Measurements from ENCODE around the gene WDR93.

WDR93 gene

DNA sequence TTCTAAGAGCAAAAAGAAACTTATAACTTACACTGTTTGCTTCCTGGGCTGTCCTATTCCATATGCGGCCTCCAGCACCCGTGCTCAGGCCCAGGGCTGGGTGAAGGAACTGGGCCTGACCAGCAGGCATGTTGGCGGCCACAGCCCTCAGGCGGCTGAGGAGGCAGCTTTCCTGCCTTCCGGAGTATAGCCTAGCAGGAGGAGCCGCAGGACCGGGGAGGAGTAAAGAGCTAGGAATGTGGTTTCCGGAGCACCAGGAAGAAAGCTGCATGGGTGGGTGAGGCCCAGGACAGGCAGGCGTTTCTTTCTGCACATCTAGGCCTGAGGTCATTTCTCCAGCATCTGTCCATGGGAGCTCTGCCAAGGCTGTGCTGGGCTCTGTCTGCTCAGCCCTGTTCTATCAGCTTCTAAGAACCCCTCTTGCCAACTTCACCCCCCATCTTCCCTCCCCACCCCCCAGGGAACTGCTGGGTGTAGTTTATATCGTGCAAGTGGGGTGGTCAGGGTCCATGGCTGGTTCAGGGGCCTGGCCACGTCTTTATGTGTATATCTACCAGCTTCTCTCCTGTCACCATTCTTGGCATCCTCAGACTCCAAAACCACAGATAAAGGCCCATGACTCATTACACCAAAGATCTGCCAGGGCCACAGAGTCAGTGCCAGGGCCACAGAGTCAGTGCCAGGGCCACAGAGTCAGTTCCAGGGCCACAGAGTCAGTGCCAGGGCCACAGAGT, 27.6 kb upstream of the WDR93 start:
- TF ChIP-seq FOXP2 (optimal IDR thresholded peaks at IDR 0.05; ENCODE audit: borderline replicate concordance, extremely low read depth, extremely low read length, insufficient read depth) (no peak), SIN3A (IDR thresholded peaks at IDR 0.05; ENCODE audit: borderline replicate concordance, insufficient read depth, low read length) (no peak), POLR2AphosphoS5 (IDR thresholded peaks at IDR 0.05; ENCODE audit: low read depth, low read length) (peak; percentile 89), TAF1 (IDR thresholded peaks at IDR 0.05; ENCODE audit: borderline replicate concordance, insufficient read depth, low read length) (no peak)
- TF ChIP-seq, protein P1, sequence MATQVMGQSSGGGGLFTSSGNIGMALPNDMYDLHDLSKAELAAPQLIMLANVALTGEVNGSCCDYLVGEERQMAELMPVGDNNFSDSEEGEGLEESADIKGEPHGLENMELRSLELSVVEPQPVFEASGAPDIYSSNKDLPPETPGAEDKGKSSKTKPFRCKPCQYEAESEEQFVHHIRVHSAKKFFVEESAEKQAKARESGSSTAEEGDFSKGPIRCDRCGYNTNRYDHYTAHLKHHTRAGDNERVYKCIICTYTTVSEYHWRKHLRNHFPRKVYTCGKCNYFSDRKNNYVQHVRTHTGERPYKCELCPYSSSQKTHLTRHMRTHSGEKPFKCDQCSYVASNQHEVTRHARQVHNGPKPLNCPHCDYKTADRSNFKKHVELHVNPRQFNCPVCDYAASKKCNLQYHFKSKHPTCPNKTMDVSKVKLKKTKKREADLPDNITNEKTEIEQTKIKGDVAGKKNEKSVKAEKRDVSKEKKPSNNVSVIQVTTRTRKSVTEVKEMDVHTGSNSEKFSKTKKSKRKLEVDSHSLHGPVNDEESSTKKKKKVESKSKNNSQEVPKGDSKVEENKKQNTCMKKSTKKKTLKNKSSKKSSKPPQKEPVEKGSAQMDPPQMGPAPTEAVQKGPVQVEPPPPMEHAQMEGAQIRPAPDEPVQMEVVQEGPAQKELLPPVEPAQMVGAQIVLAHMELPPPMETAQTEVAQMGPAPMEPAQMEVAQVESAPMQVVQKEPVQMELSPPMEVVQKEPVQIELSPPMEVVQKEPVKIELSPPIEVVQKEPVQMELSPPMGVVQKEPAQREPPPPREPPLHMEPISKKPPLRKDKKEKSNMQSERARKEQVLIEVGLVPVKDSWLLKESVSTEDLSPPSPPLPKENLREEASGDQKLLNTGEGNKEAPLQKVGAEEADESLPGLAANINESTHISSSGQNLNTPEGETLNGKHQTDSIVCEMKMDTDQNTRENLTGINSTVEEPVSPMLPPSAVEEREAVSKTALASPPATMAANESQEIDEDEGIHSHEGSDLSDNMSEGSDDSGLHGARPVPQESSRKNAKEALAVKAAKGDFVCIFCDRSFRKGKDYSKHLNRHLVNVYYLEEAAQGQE (IDR thresholded peaks at IDR 0.05; ENCODE audit: insufficient read depth in 1 of 2, low read depth in 2 of 2, low read length in 2 of 2), result peak in 1 of 2 experiments; percentile 34; a peak in 1 of 4 replicates

DNA sequence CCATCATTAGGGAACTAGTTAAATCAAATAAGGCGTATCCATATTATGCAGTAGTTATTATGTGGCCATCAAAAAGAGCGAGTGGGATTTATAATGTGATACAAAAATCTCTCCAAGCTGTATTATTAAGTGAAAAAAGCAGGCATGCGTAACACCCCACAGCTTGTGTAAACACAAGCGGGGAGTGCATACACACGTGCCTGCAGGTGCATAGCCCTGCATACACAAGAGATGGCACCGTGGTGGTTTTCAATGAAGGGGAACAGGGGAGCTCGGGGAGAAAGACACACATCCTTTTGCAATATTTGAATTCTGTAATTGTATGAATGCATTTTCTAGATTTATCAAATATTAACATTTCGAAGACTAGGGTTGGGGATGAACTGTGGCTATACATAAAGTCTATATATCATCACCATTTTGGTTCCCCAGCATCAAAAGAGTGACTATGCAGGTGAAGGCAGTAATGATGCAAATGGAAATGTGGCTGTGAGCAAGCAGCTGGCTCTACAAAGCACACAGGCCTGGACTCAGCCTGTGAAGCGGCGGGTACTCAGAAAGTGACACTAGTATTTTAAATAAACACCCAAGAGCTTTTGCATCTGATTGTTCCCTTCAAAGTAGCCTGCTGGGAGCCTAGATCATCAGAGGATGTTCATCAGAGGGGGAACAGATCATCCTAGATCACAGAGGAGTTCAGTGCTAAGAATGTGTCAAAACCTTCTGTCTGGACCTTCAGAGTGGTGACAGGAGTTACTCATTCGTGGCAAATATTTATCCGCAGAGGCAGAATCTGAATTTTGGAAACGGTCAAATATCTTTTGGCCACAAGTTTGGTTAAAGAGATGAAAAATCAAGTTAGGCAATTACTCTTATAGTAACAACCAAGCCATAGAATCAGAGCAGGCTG, 25.9 kb upstream of the WDR93 start:
- TF ChIP-seq SIN3A (IDR thresholded peaks at IDR 0.05; ENCODE audit: borderline replicate concordance, insufficient read depth, low read length), result no peak
- TF ChIP-seq, protein P1 (IDR thresholded peaks at IDR 0.05; ENCODE audit: insufficient read depth in 1 of 2, low read depth in 2 of 2, low read length in 2 of 2), result no peak
- TF ChIP-seq FOXP2 (optimal IDR thresholded peaks at IDR 0.05; ENCODE audit: borderline replicate concordance, extremely low read depth, extremely low read length, insufficient read depth), result no peak
- TF ChIP-seq POLR2AphosphoS5 (IDR thresholded peaks at IDR 0.05; ENCODE audit: low read depth, low read length), result no peak
- no peak for TF ChIP-seq TAF1 (IDR thresholded peaks at IDR 0.05; ENCODE audit: borderline replicate concordance, insufficient read depth, low read length)

DNA sequence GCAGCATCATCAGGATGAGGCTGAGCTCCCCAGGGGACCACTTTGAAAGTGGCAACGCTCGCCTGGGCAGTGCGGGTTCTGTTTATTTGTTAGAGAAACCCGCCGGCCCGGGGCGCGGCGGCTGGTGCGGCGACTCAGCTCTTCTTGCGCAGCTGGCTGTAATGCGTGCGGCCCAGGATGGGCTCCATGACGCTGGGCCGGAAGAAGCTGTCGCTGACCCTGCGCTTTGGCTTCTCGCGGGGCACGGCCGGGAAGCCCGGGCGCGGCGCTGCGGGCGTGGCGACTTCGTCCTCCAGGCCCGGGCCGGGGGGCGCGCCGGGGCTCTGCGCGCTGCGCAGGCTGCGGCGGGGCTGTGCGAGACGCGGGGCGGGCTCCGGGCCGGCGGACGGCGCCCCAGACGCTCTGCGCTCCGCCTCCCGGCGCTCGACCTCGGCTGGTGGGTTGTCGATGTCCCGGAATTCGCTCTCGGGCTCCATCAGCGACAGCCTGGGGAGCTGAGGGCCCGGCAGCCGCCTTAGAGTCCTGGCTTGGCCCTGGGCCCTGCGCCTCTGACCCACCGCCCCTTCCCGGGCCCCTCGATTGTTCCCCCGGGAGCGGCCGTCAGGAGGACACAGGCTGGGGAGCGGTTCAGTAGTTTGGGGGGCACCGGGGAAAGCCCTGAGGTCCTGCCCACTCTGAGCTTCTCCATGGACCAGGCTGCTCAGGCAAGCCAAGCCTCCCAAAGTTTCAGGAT, 25.0 kb upstream of the WDR93 start:
- TF ChIP-seq TAF1 (IDR thresholded peaks at IDR 0.05; ENCODE audit: borderline replicate concordance, insufficient read depth, low read length) (0 out of 2 replicates have a peak, but pooled peaks have one; percentile 33), SIN3A (IDR thresholded peaks at IDR 0.05; ENCODE audit: borderline replicate concordance, insufficient read depth, low read length) (no peak)

DNA sequence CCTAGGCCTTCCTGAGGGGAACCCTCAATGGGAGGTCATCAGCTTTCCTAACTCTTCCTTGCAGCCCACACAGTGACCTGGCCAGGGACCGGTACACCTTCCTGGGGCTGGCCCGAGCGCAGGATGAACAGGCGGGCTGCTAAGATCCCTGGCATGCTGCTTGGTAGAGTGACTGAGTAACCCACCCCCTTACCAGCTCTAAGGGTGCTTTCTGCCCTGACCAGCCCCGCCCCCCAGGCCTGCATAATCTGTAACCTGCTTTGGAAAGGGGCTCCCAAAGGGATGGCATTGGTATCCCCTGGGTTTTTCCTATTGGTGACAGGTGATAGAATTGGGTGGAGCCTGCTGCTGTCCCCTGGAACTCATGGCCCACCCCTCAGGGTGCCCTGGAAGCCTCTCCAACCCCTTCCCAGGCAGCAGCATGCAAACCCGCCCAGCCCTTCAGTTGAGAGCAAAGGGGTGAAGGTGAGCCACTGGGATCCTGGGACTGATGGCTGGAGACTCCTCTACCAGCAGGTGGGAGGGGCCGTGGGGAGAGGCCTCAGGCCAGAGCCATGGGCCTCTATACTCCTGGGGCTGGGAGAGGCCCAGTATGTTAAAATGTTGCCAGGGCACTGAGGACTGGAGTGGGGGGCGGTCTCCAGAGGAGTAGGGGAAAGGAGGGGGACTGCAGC, 24.3 kb upstream of the WDR93 start:
- TF ChIP-seq FOXP2 (optimal IDR thresholded peaks at IDR 0.05; ENCODE audit: borderline replicate concordance, extremely low read depth, extremely low read length, insufficient read depth) (no peak), SIN3A (IDR thresholded peaks at IDR 0.05; ENCODE audit: borderline replicate concordance, insufficient read depth, low read length) (no peak), TAF1 (IDR thresholded peaks at IDR 0.05; ENCODE audit: borderline replicate concordance, insufficient read depth, low read length) (no peak)
- TF ChIP-seq, protein P1 (IDR thresholded peaks at IDR 0.05; ENCODE audit: insufficient read depth in 1 of 2, low read depth in 2 of 2, low read length in 2 of 2), result no peak

Data from PFSK-1 (cell line).